Pancreas (tissue), 10 donors: Measurements from ENCODE around the gene ST3GAL5. TPM values are rescaled to one million over a fixed set of nuclear protein-coding genes. Genes with fewer than 3 reads are reported as not detected.

ENCODE experiments used
- ATAC-seq, 4 donors: fragments of 200-7000 bp; cut with Tn5 transposase; one replicate each; pipeline versions ENCODE4 v1.8.0 to v1.9.1; 2020; ENCODE audit warnings: mild to moderate bottlenecking in 4 of 4, moderate library complexity in 4 of 4
- DNase-seq, 6 donors: peaks; one replicate each; pipeline ENCODE4 v3.0.0-alpha.2; 2020
- FAIRE-seq: peaks from 2 replicates; lab custom pipeline; 2012; peaks lifted over from hg19 to GRCh38; lab: Jason Lieb, UNC
- H3K27ac ChIP-seq, 4 donors: fragments of 200-600 bp; sonication (generic); 1 replicate in 3 of 4; 2 replicates in 1 of 4; pipeline versions ENCODE4 v1.5.0 to v1.8.0; 2020
- H3K27me3 ChIP-seq, 4 donors: fragments of 200-600 bp; one replicate each; pipeline ENCODE4 v1.8.0; 2021
- H3K36me3 ChIP-seq, 3 donors: fragments of 200-600 bp; sonication (generic) in 1 of 3; one replicate each; pipeline versions ENCODE4 v1.5.0 to v1.8.0; 2020 to 2021
- H3K4me1 ChIP-seq, 3 donors: fragments of 200-600 bp; one replicate each; pipeline ENCODE4 v1.8.0; 2021
- H3K4me3 ChIP-seq, 4 donors: fragments of 200-600 bp; sonication (generic) in 2 of 4; one replicate each; pipeline versions ENCODE4 v1.5.0 to v1.8.0; 2020 to 2021
- H3K9me3 ChIP-seq, 4 donors: fragments of 200-600 bp; one replicate each; pipeline ENCODE4 v1.8.0; 2021
- WGBS, 2 donors: extraction: QIAGEN DNeasy Blood & Tissue Kit; methylation state at CpG; one replicate each; pipeline ENCODE4 v1.1.7; 2013; 5-methylcytosine and 5-hydroxymethylcytosine counted together
- intact Hi-C, 3 donors: fragments of 100-400 bp; cut with DNase I; formaldehyde crosslinking; loops; one replicate each; pipeline versions ENCODE4 v1.11.1 to v1.14.2; 2022
- polyA plus RNA-seq, 2 donors: library from polyadenylated mRNA; stranded (reverse); fragments of 200-250 nt; gene quantifications; one replicate each; pipeline ENCODE4 v1.2.3, GENCODE V29; 2013
- total RNA-seq, 6 donors: library from RNA; stranded (reverse); fragmentation: NEBNext Ultra II Directional in 4 of 6; extraction: Animal tissue kit (Norgen Biotek cat#: 25700) in 4 of 6; gene quantifications; one replicate each; pipeline versions ENCODE4 v1.2.1 to v1.2.4, GENCODE V29; 2021 to 2023
- TF ChIP-seq, protein P1 (sequence below), 4 donors: fragments of 200-600 bp; sonication (generic) in 3 of 4; IDR thresholded peaks; one replicate each; pipeline versions ENCODE4 v1.5.0 to v1.8.0; 2021; ENCODE audit warnings: antibody characterized with exemption in 4 of 4
- donor health status: healthy with polysubstance abuse.
- donor health status: DM: no; HTN: no; CAD: no; lungs with moderate emphysema.
- donor health status: DM: no; HTN: no; CAD: no.
- donor health status: control.
- donor health status: control.
- donor health status: Bipolar disorder and iron deficiency.
- donor health status: DM: yes; HTN: yes; CAD: no.
- donor health status: DM: no; HTN: no; CAD: no.
- donor health status: DM: no; HTN: no; CAD: no.
- donor health status: DM: yes; HTN: yes; CAD: no.

Gene ST3GAL5
- total and polyA plus RNA-seq, 8 donors = 4.4 to 14.5 (median 6.9) TPM

DNA sequence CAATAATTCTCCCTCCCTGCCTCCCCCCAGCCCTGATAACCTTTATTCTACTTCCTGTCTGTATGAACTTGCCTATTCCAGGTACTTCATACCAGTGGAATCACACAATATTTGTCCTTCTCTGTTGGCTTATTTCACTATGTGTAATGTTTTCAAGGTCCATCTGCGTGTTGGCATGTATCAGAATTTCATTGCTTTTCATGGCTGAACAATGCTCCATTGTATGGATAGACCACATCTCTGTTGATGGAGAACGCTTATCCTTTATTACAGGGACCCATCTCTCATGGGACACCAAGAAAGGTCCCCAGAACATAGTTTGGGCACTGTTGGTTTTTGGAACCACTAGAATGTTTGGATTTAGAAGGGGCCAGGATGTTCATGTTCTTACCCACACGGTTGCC, 94.8 kb downstream of the ST3GAL5 start:
- TF ChIP-seq, protein P1, sequence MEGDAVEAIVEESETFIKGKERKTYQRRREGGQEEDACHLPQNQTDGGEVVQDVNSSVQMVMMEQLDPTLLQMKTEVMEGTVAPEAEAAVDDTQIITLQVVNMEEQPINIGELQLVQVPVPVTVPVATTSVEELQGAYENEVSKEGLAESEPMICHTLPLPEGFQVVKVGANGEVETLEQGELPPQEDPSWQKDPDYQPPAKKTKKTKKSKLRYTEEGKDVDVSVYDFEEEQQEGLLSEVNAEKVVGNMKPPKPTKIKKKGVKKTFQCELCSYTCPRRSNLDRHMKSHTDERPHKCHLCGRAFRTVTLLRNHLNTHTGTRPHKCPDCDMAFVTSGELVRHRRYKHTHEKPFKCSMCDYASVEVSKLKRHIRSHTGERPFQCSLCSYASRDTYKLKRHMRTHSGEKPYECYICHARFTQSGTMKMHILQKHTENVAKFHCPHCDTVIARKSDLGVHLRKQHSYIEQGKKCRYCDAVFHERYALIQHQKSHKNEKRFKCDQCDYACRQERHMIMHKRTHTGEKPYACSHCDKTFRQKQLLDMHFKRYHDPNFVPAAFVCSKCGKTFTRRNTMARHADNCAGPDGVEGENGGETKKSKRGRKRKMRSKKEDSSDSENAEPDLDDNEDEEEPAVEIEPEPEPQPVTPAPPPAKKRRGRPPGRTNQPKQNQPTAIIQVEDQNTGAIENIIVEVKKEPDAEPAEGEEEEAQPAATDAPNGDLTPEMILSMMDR (IDR thresholded peaks at IDR 0.05) = no peak
- no peaks in the 10 kb centered on the region for H3K27me3 ChIP-seq
- H3K36me3 ChIP-seq = no peaks in the 10 kb centered on the region
- H3K27ac ChIP-seq = peak overlapping the region in 1 of 4 donors; percentile 5
- H3K9me3 ChIP-seq = no peaks in the 10 kb centered on the region
- intact Hi-C loops = no loop called here
- no peak for DNase-seq
- WGBS, 2 donors = 68 to 75% methylated on average over 3 of the region's 3 CpGs
- peak in 3 of 4 donors; percentile 24 to 39 (median 25) for ATAC-seq
- H3K4me3 ChIP-seq = no peak overlapping the region
- H3K4me1 ChIP-seq = peaks cover 0 to 20% (median 0%) of the 10 kb centered on the region in 3 donors
- FAIRE-seq = no peak

DNA sequence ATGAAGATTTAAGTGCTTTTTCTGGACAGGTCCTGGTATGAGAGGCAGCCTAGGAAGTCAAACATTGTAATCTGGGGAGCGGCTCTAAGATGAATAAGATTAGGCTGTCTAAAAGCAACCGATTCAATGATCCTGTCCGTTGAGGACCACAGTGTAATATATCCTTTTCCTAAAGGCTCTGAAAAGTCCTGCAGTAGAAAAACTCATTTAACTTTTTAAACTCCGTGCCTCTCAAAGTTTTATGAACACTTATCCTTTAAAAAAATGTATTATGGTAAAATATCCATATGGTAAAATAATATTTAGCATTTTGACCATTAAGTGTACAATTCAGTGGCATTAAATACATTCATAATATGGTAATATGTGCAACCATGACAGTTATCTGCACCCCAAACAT, 95.2 kb downstream of the ST3GAL5 start:
- DNase-seq = no peak
- Histone ChIP-seq H3K4me3 (no peak overlapping the region), H3K27me3 (no peaks in the 10 kb centered on the region), H3K36me3 (no peaks in the 10 kb centered on the region), H3K9me3 (no peaks in the 10 kb centered on the region), H3K4me1 (peaks cover 0 to 20% (median 0%) of the 10 kb centered on the region in 3 donors), H3K27ac (peak overlapping the region in 1 of 4 donors; percentile 5)
- TF ChIP-seq, protein P1 (IDR thresholded peaks at IDR 0.05) = no peak
- intact Hi-C loops = no loop called here
- 73 to 78% methylated on average over 4 of the region's 4 CpGs for WGBS, 2 donors
- ATAC-seq = no peak
- FAIRE-seq = no peak

DNA sequence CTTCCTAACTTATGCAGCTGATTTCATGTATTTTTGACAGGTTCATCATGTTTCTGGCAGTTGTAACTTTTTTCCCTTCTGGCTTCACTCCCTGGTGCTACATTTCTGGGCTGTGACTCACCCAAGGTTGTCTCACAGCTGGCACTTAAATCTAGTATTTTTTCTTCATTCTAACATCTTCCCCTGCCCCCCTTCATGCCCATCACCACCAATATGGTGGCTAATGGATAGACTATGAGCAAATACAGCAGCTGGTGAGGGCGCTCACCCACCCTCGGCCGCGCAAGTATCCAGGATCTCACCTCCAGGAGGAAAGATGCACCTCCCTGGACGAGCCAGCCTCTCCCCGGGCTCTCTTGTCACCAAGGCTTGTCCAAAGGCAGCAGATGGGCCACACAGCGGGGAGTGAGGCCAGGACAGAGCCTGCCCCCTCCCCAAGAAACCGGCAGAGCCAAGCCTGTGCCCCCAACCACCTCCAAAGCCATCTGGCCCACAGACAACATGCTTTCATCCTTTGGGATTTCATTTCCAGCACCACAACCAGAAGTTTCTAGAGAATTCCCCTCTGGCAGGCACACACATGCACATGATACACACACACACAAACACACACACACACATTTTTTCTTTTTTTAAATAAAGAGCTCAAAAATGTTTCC, 95.9 kb downstream of the ST3GAL5 start:
- intact Hi-C loops = no loop called here
- Histone ChIP-seq H3K4me1 (peaks cover 0 to 20% (median 0%) of the 10 kb centered on the region in 3 donors), H3K27me3 (no peaks in the 10 kb centered on the region), H3K9me3 (no peaks in the 10 kb centered on the region), H3K36me3 (no peaks in the 10 kb centered on the region), H3K4me3 (no peak overlapping the region), H3K27ac (no peak overlapping the region)
- peak in 3 of 6 donors; percentile 52 to 64 (median 54) for DNase-seq
- TF ChIP-seq, protein P1 (IDR thresholded peaks at IDR 0.05) = no peak
- ATAC-seq = peak; percentile 78 to 84 (median 80)
- WGBS, 2 donors = 83 to 86% methylated on average over 7 to 8 of the region's 8 CpGs
- no peak for FAIRE-seq

DNA sequence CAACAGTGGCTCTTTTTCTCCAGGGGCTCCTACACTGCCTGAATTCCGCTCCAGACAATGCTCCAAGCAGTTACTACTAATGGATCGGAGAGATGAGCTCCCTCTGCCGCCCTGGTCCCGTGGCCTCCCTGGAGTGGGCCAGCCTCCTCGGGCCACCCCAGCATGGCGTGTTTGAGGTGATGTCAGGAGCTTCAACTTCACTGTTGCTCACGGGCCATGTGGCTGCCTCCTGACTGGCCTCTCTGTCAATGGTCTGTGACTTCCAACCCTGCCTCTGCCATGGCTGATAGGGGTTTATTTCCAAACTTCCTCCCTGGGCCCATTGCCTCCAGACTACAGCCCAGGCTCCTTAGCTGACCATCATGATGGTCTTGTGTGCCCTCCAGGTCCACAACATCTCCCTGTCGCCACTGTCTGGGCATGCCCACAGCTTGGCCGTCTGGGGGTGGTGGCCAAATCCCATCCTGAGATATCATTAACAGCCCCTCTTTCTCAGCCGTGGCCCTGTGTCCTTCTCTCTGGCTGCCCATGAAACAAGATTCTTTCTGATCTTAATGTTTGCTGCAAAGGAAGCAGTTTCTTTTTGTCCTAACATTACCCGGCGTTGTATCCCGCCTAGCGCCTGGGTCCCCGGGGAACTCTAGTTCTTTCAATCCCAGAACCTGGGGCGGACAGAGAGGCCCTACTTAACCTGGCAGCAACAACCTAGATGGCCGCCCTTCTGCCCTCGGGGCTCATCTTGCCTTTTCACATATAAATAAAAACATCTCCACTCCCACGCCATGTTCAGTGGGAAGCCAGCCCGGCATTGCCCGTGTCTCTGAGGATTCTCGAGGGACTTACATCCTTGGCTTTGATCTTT, 96.9 kb downstream of the ST3GAL5 start:
- Histone ChIP-seq H3K9me3 (no peaks in the 10 kb centered on the region), H3K27ac (no peak overlapping the region), H3K36me3 (no peaks in the 10 kb centered on the region), H3K4me1 (peaks cover 0 to 20% (median 0%) of the 10 kb centered on the region in 3 donors), H3K27me3 (no peaks in the 10 kb centered on the region), H3K4me3 (no peak overlapping the region)
- FAIRE-seq (no peak), DNase-seq (peak in 2 of 6 donors; percentile 33 to 34), ATAC-seq (no peak)
- TF ChIP-seq, protein P1 (IDR thresholded peaks at IDR 0.05) = no peak
- intact Hi-C loops = no loop called here
- 81 to 86% methylated on average over 22 of the region's 22 CpGs for WGBS, 2 donors
